Endothelial cell of umbilical vein (primary cell): Measurements from ENCODE around the gene STAT5B.

Experiments
- CTCF ChIP-seq, 2 donors: IDR thresholded peaks; 1 replicate in 1 of 2; 2 replicates in 1 of 2; pipeline ENCODE4 v1.5.1; 2011; ENCODE audit warnings: low read length in 2 of 2, mild to moderate bottlenecking in 2 of 2, moderate library complexity in 2 of 2, control low read depth in 1 of 2, inconsistent platforms in 1 of 2, low read depth in 1 of 2; ENCODE audit not compliant: insufficient read depth in 1 of 2; ENCODE audit errors: extremely low read depth in 1 of 2
- EZH2 ChIP-seq: IDR thresholded peaks from 2 replicates; pipeline ENCODE4 v1.6.1; 2012; ENCODE audit warnings: borderline replicate concordance, low read depth, mild to moderate bottlenecking, moderate library complexity, low read length, inconsistent platforms; ENCODE audit not compliant: severe bottlenecking
- JUN ChIP-seq: IDR thresholded peaks from 2 replicates; pipeline ENCODE4 v1.6.1; 2011; ENCODE audit warnings: borderline replicate concordance, low read depth; ENCODE audit not compliant: insufficient read length, insufficient read depth
- MYC ChIP-seq: IDR thresholded peaks from one replicate; pipeline ENCODE4 v1.6.1; 2011; ENCODE audit warnings: mild to moderate bottlenecking, low read depth, low read length
- POLR2A ChIP-seq: IDR thresholded peaks from 2 replicates; pipeline ENCODE4 v1.6.1; 2012; ENCODE audit warnings: low read depth, mild to moderate bottlenecking, control low read depth, low read length
- POLR2AphosphoS5 ChIP-seq: IDR thresholded peaks from 2 replicates; pipeline ENCODE4 v1.6.1; 2012; ENCODE audit warnings: low read depth, mild to moderate bottlenecking, control low read depth, low read length, moderate library complexity; ENCODE audit not compliant: insufficient read depth

DNA sequence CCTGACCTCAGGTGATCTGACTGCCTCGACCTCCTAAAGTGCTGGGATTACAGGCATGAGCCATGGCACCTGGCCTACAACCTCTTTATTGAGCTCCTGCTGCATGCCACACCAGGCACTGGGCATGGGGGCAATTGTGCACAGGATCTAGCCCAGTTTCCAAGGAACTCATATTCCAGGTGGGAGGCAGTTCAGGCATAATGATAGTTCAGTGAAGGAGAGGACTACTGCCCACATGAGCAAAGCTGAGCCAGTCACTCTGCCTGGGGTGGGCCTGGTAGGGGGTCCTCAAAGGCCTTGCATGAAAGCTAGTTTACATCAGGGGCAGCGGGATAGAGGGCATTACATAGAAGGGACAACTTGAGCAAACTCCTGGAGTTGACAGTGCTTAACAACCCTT lies 88.4 kb downstream of the STAT5B start:
- no peak for TF ChIP-seq CTCF (IDR thresholded peaks at IDR 0.05; ENCODE audit: extremely low read depth in 1 of 2, insufficient read depth in 1 of 2, low read depth in 1 of 2, low read length in 2 of 2)
- no peak for TF ChIP-seq POLR2A
- no peak for TF ChIP-seq EZH2
- TF ChIP-seq MYC, result no peak
- TF ChIP-seq POLR2AphosphoS5, result no peak
- TF ChIP-seq JUN, result no peak
